SU-DHL-6 (cell line): ENCODE measurements around the gene ELMO2.

Source experiments
- EZH2phosphoT487 ChIP-seq: fragments of 200-600 bp; sonication (generic), shearing (Covaris generic); conservative IDR thresholded peaks from 2 replicates; pipeline ENCODE4 v1.6.1; 2018; ENCODE audit warnings: mild to moderate bottlenecking, antibody characterized with exemption, low read length, moderate library complexity, mixed read lengths
- TF ChIP-seq, protein P1 (sequence below): fragments of 200-600 bp; sonication (generic); IDR thresholded peaks from one replicate; pipeline ENCODE4 v1.5.1; 2017; ENCODE audit warnings: antibody characterized with exemption, mild to moderate bottlenecking, low read length, moderate library complexity; ENCODE audit not compliant: insufficient read depth, poor library complexity, severe bottlenecking

DNA sequence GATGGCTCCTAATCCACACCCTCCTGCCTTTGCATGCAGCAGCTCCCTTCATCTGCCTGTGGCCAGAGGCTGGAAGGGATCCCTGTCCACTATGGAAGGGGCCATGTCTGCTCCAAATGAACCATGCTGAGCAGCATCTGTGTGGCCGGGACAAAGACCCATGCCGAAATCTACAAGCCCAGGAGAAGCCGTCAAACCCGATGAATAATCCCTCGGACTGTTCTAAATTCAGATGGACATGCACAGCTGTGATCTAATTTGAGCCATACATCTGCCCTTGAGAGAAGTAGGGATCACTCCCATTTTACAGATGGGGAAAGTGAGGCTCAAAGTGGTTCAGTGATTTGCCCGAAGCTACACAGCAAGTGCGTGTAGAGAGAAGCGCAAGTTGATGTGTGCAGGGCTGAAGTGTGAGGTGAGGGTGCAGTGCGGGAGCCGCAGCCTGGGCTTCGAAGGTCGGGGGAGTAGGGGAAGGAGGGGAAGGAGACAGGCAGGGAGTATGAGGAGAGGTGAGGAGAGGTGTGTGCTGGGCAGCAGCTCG, 75.5 kb downstream of the ELMO2 start:
- TF ChIP-seq, protein P1, sequence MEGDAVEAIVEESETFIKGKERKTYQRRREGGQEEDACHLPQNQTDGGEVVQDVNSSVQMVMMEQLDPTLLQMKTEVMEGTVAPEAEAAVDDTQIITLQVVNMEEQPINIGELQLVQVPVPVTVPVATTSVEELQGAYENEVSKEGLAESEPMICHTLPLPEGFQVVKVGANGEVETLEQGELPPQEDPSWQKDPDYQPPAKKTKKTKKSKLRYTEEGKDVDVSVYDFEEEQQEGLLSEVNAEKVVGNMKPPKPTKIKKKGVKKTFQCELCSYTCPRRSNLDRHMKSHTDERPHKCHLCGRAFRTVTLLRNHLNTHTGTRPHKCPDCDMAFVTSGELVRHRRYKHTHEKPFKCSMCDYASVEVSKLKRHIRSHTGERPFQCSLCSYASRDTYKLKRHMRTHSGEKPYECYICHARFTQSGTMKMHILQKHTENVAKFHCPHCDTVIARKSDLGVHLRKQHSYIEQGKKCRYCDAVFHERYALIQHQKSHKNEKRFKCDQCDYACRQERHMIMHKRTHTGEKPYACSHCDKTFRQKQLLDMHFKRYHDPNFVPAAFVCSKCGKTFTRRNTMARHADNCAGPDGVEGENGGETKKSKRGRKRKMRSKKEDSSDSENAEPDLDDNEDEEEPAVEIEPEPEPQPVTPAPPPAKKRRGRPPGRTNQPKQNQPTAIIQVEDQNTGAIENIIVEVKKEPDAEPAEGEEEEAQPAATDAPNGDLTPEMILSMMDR: no peak
- no peak for TF ChIP-seq EZH2phosphoT487
